OCI-LY1 (cell line): ENCODE data around the gene KLRC1.
"Not testable (repeated sequence)": the region's sequence is repeated elsewhere in the genome, so short reads cannot be mapped to it uniquely, and the experiment has no call there.

Experiments used
- CTCF ChIP-seq: fragments of 200-600 bp; sonication (generic), shearing (Covaris generic); IDR thresholded peaks from 2 replicates; pipeline ENCODE4 v1.5.1; 2017; ENCODE audit warnings: mild to moderate bottlenecking, antibody characterized with exemption, low read length, moderate library complexity, mixed read lengths
- EZH2 ChIP-seq: fragments of 200-600 bp; sonication (generic), shearing (Covaris generic); IDR thresholded peaks from 2 replicates; pipeline ENCODE4 v1.8.0; 2017; ENCODE audit warnings: borderline replicate concordance, mixed run types, mild to moderate bottlenecking, antibody characterized with exemption, low read length, moderate library complexity, mixed read lengths

GRCh38 chr12:10422159-10422558, 31.0 kb downstream of the KLRC1 start:
- not testable (repeated sequence) for TF ChIP-seq CTCF, EZH2
